Activated CD4-positive, alpha-beta T cell treated with anti-CD3 and anti-CD28 coated beads for 1 hour (primary cell): ENCODE data around the gene KRT75.

Experiments used
- DNase-seq: peaks from one replicate; pipeline ENCODE4 v3.0.0-alpha.2; 2020

KRT75 gene

DNA sequence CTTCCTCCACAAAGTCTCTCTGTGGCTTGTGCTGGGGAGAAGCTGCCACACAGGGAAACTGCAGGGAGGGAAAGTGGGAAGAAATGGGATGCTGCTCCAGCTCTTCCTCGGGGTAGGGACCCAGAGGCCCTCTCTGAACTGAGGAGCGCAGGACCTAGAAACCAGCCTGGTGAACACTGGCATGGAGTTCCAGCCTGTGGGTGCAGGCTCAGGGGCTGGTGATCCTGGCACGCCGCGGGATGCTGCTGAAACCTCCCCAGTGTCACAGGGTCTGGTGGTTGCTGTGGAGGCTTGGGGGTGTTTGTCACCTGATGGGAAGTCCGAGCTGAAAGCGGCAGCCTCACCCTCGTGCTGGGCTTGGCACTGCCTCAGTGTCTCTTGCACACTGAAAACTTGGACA lies 5.2 kb upstream of the KRT75 start:
- no peak for DNase-seq

DNA sequence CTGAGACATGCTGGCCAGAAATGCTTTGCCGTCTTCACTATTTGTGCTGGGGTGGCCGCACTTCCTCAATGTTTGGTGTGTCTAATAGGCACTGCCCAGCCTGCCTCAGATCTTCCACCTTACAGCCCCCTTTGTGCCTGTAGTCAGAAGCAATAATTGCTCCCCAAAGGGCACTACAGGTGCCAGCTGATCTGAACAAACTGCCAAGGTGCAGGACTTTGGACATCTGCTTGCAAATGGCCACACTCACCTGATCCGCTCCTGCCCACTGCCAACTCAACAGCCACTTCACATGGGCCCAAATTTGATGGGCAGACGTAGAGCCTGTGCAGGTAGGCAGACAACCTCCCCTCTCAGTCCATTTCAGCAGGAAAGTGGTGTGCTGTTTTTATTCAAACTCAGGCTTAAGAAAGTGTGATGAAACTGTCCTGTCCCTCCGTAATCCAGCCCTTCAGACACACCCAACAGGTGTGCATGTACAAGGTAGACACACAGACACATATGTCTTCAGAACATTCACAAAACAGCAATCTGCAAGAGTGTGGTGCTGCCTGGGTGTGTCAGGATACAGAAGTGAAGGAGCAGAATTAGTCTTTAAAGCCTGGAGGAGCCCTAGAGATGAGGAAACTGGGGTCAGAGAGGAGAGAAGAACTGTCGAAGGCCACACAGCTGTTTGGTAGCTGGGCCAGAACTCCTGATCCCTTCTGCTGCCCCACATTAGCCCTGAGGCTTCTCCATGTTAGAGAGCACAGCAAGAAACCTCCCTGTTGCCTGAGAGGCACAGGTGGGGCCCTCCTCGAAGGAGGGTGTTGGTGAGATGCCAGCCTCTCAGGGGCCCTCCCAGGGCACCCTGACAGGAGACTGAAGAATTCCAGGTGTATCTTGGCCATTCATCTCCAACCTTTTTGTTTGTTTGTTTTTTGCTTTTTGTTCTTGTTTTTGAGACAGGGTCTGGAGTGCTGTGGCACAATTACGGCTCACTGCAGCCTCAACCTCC lies 4.4 kb upstream of the KRT75 start:
- no peak for DNase-seq

DNA sequence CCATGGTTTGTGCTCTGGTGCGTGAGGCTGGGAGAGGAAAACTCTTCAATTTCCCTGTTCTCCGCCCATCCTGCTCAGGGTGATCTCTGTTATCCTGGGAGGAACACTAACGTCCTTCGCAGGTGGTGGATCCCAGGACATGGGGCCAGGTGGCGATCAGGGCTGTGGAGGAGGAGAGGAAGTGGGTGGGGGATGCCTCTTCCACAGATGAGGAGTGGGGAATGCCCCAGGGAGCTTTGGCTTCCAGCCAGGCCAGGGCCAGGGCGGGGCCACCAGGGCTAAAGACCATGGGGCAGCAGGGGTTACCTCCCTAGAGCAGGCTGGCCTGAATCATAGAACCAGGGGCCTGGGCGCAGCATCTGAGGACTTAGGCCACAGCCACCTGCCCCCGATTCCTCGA lies 3.3 kb upstream of the KRT75 start:
- no peak for DNase-seq

DNA sequence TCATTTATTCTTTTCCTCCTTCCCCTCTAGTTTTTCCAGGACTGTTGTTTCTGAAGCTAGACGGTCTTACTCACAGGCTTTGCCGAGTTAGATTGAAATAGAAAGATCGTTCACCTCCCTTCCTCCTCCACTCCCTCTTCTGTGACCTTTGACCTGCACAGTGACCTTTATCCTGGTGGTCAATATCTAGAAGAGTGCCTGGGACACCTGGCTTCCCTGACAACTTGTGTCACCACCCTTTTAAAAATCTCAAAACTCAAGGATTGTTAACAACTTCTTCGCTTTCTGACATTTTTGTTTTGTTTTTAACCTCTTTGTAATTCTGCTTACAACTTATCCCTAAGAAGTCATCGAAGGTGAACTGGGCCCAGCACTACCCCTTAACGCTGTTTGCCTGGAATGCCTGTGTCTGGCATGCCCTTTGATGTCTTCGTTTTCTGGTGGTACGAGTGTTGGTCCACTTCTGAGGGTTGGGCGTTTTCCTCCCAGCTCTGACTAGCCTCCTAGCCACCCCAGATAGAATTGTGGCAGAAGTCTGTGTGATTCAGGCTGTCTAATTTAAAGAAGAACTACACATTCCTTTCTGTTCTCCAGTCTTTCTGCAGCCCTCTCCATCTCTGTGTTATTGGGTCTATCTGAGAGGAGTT lies 2.8 kb upstream of the KRT75 start:
- no peak for DNase-seq

DNA sequence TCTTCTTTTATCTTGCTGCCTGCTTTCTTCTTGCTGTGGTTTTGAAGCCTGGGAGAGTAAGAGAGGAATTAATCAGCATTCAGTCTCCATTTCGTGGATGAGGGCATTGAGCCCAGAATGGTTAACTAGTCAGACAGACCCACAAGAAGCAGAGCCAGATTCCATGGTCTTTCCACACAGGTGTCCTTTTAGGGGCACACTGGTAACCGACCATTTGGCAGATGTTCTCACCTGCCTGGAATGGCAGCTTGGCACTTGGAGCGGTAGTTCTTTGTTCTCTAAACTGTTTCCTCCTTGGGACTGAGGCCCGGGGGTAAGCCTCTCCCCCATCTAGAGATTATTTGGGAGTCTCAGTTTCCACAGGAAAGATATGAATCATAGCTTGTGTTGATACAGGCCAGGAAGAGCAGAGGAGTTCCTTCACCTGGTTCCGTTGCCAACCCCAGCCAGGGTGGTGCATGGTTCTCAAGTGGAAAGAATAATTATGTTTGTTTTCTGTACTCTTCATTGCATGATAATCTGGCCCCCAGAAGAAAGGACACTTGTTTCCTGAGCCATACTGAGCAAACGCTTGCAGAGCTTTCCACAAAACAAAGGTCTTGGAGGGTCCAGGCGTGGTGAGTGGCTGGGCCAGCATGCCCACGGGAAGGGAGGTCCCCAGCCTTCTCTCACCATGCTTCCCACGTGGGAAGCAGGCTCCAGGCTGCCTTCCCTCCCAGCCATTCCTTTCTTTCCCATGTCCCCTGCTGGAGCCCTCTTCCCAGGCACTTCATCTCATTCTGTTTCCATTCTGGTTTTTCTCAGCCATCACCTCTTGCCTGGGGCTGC lies 2.0 kb upstream of the KRT75 start:
- DNase-seq = no peak

DNA sequence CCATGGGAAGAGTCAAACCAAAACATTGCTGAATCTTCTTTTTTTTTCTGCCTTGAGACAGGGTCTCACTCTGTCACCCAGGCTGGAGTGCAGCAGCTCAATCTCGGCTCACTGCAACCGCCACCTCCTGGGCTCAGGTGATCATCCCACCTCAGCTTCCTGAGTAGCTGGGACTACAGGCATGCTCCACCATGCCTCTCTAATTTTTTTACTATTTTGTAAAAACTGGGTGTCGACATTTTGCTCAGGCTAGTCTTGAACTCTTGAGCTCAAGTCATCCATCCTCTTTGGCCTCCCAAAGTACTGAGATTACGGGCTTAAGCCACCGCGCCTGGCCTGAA lies 1.5 kb upstream of the KRT75 start:
- no peak for DNase-seq

DNA sequence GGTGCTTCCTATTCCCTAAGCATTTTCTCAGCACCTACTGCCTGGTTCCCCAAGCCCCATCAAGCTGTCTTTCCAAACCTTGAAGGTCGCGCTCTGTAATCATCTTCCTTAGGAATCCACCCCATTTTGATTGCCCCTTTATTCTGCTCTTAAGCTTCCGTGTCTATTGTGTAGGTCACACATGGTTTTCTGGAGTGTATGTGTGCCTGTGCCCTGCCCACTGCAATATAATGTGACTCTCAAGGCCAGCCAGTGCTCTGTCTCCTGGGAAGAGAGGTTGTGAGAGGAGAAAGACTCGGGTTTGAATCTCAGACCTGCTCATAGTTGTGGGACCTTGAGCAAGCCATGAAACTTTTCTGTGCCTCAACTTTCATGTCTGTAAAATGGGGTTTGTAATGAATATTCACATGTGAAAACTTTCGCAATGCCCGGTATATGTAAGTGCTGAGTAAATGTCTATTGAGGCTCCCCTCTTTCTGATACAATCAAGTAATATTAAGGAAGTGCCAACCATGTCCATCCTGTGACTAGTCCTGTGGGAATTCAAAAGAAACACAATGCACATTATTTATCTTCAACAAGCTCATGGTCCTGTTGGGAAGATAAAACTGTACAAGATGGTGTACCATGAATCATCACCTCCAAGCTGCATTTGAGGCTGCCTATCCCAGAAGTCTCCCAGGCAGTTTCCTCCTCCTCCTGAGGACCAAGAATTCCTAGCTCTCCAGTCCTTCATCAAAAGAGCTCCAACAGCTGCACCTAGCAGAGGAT lies 774 bp upstream of the KRT75 start:
- no peak for DNase-seq

DNA sequence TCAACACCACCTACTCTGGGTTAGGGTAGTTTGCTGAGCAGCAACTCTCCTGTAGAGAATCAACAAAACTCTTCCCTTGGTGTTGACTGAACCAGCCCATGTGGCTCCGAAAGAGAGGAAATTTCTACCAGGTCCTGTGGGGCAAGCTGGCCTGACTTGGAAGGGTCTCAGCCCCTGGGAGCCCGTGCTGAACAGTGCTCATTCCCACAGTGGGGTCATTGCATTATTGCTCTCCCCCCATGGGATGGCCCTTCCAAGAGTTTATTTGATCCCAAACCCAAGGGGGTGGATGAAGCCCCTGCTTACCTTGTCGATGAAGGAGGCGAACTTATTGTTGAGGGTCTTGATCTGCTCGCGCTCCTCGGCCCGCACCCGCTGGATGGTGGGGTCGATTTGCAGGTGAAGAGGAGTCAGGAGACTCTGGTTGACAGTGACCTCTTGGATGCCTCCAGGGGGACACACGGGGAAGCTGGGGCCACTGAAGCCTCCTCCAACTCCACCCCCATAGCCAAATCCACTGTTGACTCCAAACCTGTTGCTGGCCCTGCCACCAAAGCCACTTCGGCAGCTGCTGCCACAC lies 580 bp downstream of the KRT75 start:
- DNase-seq = no peak

DNA sequence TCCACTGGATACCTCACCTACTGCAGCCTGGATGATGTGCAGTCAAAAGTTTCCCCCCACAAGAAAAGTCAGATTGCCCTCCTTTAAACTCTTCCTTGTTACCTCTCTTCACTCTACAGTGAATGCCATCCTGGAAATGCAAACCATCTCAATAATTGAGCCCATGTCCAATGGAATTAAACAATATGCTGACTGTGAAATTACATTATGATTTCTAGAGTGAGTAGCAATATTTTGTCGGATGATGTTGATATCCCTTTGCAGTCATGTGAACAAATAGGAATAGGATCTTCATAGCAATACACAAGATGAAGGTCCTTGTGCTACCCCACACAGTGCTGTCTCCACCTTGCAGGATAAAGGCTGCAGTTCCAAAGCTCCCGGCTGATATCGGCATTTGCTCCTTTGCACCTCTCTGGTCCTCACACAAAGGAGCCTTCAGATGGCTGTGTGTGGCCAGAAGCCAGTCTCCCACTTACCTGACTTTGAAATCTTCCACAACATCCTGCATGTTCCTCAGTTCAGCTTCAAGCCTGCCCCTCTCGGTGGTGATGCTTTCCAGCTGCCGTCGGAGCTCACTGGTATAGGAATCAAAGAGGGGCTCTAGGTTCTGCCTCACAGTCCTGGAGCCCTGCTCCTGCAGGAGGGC lies 1.5 kb downstream of the KRT75 start:
- no peak for DNase-seq

DNA sequence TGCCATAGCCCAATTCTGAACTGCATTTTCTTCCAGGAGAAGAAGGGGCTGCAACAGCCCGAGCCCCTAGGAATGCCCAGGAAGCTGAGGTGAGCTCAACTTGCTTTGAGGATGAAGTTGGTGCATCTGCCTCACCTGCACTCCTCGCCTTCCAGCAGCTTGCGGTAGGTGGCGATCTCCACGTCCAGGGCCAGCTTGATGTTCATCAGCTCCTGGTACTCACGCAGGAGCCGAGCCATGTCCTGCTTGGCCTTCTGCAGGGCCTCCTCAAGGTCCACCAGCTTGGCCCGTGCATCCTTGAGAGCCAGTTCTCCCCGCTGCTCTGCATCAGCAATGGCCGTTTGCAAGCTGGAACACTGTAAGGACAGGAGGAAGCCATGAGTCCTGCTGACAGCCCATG lies 6.0 kb downstream of the KRT75 start:
- no peak for DNase-seq

DNA sequence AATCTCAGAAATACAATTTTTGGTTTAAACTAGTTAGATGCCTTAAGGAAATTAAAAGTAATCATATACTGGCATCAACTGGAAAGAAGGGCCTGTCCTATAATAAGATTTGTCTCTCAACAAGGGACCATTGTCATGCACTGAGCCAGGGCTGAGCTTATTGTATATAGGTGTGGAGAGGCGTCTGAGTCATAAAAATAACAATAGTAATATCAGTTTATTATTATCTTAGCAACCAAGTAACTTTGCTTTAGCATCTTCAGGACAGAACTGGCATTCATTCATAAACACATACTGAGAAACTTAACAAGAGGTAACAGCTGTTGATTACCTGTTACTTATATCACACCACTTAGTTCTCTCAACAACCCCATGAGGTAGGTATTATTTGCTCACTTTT lies 7.1 kb downstream of the KRT75 start:
- DNase-seq = no peak

DNA sequence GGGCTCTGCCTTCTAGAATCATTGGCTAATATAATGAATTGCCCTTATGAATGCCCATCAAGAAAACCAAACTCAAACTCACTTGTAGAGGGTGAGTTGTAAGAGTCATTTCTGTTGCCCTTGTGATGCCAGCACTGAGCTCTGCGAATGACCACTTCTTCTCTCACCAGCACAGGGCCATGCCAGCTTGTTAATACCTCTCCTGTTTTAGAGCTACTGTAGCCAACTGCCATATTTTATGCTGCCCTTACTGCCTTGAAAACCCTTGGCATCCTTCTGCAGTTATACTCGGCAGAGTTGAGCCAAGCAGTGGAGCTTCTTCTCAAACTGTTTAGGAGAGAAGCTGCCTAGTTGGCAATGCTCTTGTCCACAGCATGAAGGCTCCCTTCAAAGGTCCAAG lies 8.1 kb downstream of the KRT75 start:
- DNase-seq = no peak

DNA sequence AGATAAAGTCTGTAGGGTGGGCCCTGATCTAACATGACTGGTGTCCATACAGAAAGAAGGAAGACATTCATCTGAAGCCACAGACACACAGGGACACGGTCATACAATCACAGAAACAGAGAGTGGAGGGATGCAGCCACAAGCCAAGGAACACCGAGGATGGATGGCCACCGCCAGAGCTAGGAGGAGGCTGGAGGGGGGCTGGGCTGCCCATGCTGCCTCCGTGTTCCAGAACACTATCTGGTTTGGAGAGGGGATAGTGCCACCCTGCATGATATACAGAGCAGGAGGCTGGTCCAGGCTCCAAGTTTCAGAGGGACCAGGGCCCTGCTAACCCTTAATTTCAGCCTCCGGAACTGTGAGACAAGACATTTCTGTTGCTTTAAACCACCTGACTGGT lies 8.7 kb downstream of the KRT75 start:
- DNase-seq = no peak

DNA sequence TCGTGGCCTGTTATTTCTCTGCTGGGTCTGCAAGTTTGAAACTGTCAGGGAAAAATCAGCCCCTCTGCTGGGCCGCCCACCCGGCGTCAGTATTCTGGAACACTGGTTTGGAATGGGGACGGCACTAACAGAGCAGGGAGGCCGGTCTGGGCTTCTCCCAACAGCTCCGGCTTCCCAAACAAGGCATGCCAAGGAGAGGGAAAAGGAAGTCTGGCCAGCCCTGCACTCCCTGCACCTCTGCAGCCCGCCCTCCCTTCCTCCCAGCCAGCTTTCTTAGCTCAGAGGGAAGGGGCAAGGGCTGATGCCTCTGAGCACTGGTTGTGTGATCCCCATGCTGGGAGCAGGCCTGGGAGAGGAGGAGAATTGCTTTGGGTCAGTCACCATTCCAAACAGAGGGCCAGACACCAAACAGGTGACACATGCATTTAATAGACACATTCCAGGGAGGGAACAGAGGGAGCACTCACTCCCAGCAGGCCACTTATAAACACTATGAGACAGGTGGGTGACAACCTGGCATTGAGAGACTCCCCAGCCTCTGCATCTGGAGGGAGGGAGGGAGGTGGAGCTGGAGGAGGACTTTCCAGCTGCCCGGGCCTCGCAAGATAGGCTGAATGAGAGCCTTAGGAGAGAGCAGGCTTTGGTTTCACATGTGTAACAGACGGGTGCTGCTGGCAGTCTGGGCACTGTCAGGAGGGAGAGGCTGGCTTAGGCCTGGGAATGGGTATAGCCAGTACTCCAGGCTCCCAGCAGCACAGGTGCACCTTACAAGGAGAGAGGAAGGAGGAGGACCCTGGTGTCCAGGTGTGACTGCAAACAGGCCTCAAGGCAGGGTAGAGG lies 10.3 kb downstream of the KRT75 start:
- DNase-seq = no peak

DNA sequence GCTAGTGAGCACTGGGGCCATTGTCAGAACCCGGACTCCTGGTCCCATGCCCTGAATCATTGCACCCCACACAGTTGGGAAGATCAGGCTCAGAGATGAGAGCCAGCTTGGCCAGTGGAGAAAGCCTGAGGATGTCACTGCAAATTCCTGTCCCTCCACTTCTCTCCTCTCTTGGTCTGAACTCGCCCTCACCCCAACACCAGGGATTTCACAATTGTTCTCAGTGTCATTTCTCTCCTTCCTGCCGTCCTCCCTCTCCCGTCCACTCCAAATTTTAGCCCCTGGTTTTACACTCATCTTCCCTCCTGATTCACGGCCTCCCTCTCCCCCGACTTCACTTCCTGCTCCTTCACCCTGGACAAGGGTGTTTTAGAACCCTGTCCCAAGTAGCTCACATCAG lies 11.1 kb downstream of the KRT75 start:
- no peak for DNase-seq

DNA sequence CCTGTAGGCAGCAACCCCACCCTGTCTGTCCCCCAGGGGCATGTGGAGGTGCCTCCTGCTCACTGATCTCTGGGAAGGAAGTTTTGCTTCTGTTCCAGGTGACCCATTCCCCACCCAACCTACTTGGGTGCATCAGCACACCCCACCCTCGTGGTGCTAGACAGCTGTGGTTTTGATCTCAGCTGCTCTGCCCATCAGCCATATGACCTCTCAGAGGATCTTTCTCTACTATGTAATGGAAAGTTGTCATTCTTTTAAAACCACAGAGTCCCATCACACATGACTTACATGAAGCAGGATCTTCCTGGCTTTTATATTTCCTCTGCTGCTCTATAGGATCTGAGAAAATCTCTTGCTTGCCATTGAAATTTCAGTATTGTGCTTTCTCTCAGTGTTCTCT lies 14.5 kb downstream of the KRT75 start:
- DNase-seq = no peak

DNA sequence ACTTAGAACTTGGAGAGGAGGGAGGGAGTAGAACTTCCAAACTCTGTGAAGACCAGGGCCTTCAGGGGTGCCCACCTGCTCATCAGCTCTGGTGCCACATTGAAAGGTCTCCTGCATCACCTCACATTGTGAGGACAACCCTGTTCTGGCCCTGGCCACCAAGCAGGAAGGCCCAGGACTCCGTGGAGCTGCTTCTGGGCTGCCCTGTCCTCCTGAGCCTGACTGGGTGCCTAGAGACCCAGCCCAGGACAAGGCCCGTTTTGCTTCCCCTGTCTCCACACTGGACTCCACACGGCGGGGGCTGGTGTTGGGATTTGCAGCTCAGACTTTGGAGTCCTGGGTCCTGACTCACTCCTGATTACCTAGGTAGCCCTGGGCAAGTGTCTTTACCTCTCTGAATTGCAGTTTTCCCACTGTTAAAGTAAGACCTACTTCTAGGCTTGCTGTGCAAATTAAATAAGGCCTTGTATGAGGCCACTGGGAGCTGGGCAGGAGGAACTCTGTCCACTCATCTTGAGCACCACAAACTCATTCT lies 15.5 kb downstream of the KRT75 start:
- no peak for DNase-seq

DNA sequence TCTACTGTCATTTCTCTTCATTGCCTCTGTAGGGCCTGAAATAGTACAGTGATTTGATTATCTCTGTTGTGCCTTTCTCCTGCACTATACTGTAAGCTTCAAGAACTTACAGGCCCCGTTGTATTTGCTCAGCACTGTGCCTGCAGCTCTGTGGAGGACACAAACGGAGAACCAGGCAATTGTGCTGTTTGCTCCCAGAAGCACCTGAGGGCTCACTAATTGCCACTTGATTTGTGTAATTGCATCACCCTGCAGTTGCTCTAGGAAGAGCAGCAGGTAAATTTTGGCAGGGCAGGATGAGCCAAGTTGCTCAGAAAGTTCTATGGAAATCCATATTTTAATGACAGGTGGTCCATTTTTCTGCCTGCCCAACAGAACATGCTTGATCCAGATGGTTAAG lies 16.4 kb downstream of the KRT75 start:
- DNase-seq = no peak

DNA sequence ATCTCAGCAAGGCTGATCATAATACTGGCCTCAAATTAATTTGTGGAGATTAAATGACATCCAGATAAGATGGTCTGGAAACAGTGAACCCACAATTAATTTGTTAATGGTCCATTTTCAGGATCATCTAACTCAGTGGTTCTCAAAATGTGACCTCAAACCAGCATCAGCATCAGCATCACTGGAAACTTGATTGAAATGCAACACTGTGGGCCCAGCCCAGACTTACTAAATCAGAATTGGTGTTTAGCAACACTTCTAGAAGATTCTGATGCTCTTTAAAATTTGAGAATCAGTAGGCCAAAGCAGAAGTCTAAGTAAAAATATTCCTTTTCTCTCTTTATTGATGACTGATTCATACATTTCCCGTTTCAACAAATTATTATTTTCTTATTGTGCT lies 17.4 kb downstream of the KRT75 start:
- no peak for DNase-seq

DNA sequence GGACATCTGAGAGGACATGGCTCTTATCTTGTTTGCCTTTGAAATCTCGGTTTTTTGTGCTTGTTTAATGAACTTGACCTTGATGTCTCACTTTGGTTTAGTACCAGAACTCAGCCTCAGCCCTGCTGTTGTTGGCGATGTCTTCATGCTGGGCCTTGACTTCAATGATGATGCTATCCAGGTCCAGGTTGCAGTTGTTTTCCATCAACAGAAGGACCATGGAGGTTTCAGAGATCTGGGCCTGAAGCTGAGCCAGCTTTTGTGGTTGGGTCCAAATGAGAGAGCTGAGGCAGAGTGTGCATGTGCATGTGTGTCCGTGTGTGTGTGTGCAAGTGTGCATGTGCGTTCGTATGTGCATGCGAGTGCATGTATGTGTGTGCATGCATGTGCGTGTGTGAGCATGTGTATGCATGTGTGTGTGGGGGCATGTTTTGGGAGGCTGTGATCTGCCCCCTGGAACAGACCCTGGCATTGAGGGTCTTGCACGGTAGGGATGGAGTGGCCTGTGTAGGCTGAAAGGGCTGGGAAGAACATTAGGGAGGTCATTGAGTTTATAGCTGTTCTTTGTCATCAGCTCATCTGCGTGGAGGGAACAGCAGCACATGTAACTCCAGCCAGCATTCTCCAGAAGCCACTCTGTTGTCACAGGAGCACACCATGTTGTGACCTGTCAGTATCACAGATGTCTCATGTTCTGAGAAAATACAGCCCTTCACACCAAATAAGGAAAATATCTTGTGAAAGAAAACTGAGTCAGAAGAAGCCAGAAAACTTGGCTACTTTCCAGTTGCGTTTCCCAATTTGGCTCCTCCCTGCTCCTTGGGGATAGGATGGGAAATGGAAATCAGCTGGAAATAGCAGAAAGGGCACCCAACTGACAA lies 18.1 kb downstream of the KRT75 start:
- no peak for DNase-seq
